Peyer's patch (tissue), 4 donors: ENCODE results near the gene ELFN1.

Experiments
- CTCF ChIP-seq, 6 experiments: fragments of 450-650 bp in 4 of 6; fragments of 200-600 bp in 2 of 6; sonication (generic) in 1 of 6; IDR thresholded peaks; one replicate each; pipeline ENCODE4 v1.5.1; 2017 to 2019; ENCODE audit warnings: antibody characterized with exemption in 6 of 6, mild to moderate bottlenecking in 3 of 6, moderate library complexity in 1 of 6
- POLR2A ChIP-seq, 2 donors: fragments of 450-650 bp; IDR thresholded peaks; one replicate each; pipeline ENCODE4 v1.5.1; 2017; ENCODE audit warnings: antibody characterized with exemption in 2 of 2, mild to moderate bottlenecking in 2 of 2, moderate library complexity in 2 of 2

- TF ChIP-seq CTCF (IDR thresholded peaks at IDR 0.05) (no peak), POLR2A (IDR thresholded peaks at IDR 0.05) (no peak)
These were observed 68.4 kb downstream of the ELFN1 start for GRCh38 chr7:1738511-1738910.
